Progenitor cell of endocrine pancreas (in vitro differentiated cells): ENCODE results near the gene UBAC2. TPM values are rescaled to one million over a fixed set of nuclear protein-coding genes. Genes with fewer than 3 reads are reported as not detected.

Source experiments
- DNase-seq: peaks from one replicate; pipeline ENCODE4 v3.0.0; 2021; ENCODE audit warnings: low spot score; ENCODE audit not compliant: unreplicated experiment
- H3K27ac Mint-ChIP-seq: 2 replicates; pipeline ENCODE4 v1.8.0; 2021; ENCODE audit warnings: mild to moderate bottlenecking, moderate library complexity, mixed read lengths
- H3K27me3 Mint-ChIP-seq: 2 replicates; pipeline ENCODE4 v1.8.0; 2021; ENCODE audit warnings: mixed read lengths
- H3K36me3 Mint-ChIP-seq: 2 replicates; pipeline ENCODE4 v1.8.0; 2022; ENCODE audit warnings: mixed read lengths; ENCODE audit not compliant: insufficient read depth
- H3K4me1 Mint-ChIP-seq: 2 replicates; pipeline ENCODE4 v1.8.0; 2021; ENCODE audit warnings: low read depth, mixed read lengths
- H3K4me3 Mint-ChIP-seq: 2 replicates; pipeline ENCODE4 v1.8.0; 2021; ENCODE audit warnings: low read depth, mild to moderate bottlenecking, moderate library complexity, mixed read lengths
- H3K9me3 Mint-ChIP-seq: 2 replicates; pipeline ENCODE4 v1.8.0; 2021; ENCODE audit warnings: low read depth, mixed read lengths
- total RNA-seq: library from RNA; stranded (reverse); gene quantifications from 2 replicates; pipeline ENCODE4 v1.2.1, GENCODE V29; 2021
- TF ChIP-seq, protein P1 (sequence below): fragments of 200-600 bp; sonication (generic); IDR thresholded peaks from one replicate; pipeline ENCODE4 v1.5.0; 2021; ENCODE audit warnings: antibody characterized with exemption, mild to moderate bottlenecking; ENCODE audit not compliant: unreplicated experiment

The UBAC2 gene
- total RNA-seq, 1 donor from 2014 or later = 60.6 TPM

DNA sequence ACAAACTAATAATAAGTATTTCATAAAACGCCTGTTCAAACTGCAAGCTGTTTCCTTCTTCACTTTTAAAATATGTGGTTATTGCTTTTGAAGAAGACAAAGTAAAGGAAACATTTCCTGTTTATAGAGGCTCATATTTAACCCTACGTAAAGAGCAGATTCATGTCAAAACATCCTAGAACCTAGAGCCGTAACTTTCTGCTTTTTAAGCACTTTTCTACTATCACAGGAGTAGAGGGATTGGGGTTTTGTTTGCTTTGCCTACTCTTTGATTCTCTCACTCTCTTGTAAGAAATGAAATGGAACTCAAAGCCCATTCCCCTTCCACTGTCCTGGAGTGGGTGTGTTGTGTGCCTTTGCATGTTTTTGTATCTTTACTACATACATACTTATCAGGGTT, 160.5 kb downstream of the UBAC2 start:
- H3K27me3 Mint-ChIP-seq = no peaks in the 10 kb centered on the region
- peaks cover 13% of the 10 kb centered on the region for H3K36me3 Mint-ChIP-seq
- no peak for DNase-seq
- no peak overlapping the region for H3K27ac Mint-ChIP-seq
- H3K4me1 Mint-ChIP-seq = peaks cover 10% of the 10 kb centered on the region
- TF ChIP-seq, protein P1, sequence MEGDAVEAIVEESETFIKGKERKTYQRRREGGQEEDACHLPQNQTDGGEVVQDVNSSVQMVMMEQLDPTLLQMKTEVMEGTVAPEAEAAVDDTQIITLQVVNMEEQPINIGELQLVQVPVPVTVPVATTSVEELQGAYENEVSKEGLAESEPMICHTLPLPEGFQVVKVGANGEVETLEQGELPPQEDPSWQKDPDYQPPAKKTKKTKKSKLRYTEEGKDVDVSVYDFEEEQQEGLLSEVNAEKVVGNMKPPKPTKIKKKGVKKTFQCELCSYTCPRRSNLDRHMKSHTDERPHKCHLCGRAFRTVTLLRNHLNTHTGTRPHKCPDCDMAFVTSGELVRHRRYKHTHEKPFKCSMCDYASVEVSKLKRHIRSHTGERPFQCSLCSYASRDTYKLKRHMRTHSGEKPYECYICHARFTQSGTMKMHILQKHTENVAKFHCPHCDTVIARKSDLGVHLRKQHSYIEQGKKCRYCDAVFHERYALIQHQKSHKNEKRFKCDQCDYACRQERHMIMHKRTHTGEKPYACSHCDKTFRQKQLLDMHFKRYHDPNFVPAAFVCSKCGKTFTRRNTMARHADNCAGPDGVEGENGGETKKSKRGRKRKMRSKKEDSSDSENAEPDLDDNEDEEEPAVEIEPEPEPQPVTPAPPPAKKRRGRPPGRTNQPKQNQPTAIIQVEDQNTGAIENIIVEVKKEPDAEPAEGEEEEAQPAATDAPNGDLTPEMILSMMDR = no peak
- no peak overlapping the region for H3K4me3 Mint-ChIP-seq
- H3K9me3 Mint-ChIP-seq = no peaks in the 10 kb centered on the region

DNA sequence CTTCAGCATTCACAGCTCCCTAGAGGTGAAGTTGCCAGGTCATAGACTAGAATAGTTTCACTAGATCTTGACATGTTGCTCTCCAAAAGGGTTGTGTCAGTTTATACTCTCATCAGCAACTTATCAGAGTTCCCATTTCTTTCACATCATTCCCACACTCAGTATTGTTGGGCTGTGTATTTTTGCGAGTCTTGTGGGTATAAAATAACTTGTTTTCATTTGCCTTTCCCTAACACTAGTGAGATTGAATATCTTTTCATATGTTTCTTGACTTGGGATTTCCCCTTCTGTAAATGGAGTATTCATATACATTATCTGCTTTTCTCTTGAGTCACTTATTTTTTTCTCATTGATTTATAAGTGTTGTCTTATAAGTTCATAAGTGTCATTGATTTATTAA, 161.7 kb downstream of the UBAC2 start:
- Mint-ChIP-seq H3K4me3 (no peak overlapping the region), H3K36me3 (peaks cover 13% of the 10 kb centered on the region), H3K4me1 (no peaks in the 10 kb centered on the region), H3K27me3 (no peaks in the 10 kb centered on the region), H3K9me3 (no peaks in the 10 kb centered on the region), H3K27ac (no peak overlapping the region)
- TF ChIP-seq, protein P1 = no peak
- DNase-seq = no peak

DNA sequence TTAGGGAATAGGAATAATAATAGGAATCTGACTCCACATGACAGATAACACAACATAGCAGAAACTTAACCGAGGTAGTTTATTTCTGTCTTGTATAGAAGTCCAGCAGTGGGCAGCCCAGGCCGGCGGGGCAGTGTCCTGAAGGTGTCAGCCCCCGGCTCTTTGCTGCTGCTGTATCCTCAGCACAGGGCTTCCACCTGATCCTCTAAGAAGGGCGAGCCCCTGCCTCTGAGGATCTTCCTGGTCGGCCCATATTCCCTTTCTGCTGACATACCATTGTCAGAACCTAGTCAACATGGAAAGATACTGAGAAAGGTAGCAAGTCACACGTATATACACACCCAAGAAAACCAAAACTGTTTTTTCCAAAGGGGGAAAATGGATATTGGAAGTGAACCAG, 162.7 kb downstream of the UBAC2 start:
- Mint-ChIP-seq H3K36me3 (peaks cover 19% of the 10 kb centered on the region), H3K4me1 (no peaks in the 10 kb centered on the region), H3K27ac (no peak overlapping the region), H3K9me3 (no peaks in the 10 kb centered on the region), H3K4me3 (no peak overlapping the region), H3K27me3 (no peaks in the 10 kb centered on the region)
- TF ChIP-seq, protein P1 = no peak
- DNase-seq = no peak

DNA sequence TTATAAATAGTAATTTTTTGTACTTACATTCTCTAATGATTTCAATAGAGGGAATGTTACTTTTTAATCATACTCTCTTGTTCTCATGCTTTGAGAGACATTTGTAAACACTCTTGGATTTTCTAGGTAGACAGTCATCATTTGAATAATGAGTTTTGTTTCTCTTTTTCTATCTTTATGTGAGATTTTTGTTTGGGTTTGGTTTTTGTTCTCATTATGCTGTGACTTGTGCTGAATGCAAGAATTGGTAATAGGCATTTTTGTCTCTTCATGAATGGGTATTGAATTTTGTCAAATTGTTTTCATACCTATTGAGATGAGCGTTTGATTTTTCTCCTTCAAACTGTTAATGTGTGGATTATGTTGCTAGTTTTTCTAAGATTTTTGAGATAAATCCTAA, 163.3 kb downstream of the UBAC2 start:
- H3K27me3 Mint-ChIP-seq = no peaks in the 10 kb centered on the region

DNA sequence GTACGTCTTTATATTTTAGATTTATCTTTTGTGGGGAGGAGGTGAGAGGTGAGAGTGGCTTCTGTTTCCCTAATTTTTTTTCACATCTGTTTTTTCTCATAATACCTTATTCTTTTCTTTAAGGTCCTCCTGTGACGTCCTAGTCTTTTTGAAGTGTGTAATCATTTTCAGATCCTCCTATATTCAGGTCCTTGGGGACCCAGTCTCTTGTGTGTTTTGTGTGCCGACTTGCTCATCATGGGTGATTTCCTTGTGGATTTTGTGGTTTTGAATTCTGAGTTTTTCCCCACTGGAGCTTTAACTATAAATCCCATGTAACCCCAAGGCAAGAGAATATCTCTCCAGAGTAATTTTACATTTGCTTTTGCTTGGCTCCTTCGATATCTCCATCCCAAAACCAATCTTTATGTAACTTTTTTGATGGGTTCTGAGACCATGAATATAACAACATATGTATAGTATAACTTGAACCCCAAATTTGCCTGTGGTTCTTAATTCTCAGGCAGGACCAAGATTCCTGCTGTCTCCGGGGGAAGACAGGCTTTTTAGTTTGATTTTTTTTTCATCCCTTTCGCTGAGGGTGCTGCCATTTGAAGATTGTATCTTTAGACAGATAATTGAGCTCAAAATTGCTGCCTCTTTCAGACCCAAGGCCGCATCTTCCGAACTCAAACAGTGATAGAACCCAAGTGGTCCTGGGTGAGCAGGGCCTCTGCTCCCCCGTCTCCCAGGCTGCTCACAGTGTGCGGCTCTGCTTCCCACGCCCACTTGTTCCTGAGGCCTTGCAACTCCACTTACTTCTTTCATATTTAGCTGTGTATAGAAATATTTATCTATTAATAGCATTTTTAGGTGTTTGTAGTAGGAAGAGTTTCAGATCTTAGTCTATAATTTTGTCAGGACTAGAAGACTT, 165.7 kb downstream of the UBAC2 start:
- no peak for DNase-seq
- Mint-ChIP-seq H3K27me3 (no peaks in the 10 kb centered on the region), H3K4me3 (no peak overlapping the region), H3K36me3 (peaks cover 16% of the 10 kb centered on the region), H3K9me3 (no peaks in the 10 kb centered on the region), H3K27ac (no peak overlapping the region), H3K4me1 (no peaks in the 10 kb centered on the region)
- TF ChIP-seq, protein P1 = no peak

More for the DNA sequence above, 163.3 kb downstream of the UBAC2 start:
- Mint-ChIP-seq H3K9me3 (no peaks in the 10 kb centered on the region), H3K27ac (no peak overlapping the region), H3K36me3 (peaks cover 15% of the 10 kb centered on the region), H3K4me3 (no peak overlapping the region), H3K4me1 (no peaks in the 10 kb centered on the region)
- no peak for DNase-seq
- TF ChIP-seq, protein P1 = no peak
